22Rv1 (cell line): ENCODE measurements around the gene PRICKLE1.

Experiments
- ZFX ChIP-seq: fragments of 450-650 bp; IDR thresholded peaks from 2 replicates; pipeline ENCODE4 v1.6.1; 2017; ENCODE audit warnings: antibody characterized with exemption, borderline replicate concordance
- TF ChIP-seq, protein P1 (sequence below): fragments of 450-650 bp; IDR thresholded peaks from 2 replicates; pipeline ENCODE4 v1.5.1; 2017; ENCODE audit warnings: mild to moderate bottlenecking

- TF ChIP-seq, protein P1, sequence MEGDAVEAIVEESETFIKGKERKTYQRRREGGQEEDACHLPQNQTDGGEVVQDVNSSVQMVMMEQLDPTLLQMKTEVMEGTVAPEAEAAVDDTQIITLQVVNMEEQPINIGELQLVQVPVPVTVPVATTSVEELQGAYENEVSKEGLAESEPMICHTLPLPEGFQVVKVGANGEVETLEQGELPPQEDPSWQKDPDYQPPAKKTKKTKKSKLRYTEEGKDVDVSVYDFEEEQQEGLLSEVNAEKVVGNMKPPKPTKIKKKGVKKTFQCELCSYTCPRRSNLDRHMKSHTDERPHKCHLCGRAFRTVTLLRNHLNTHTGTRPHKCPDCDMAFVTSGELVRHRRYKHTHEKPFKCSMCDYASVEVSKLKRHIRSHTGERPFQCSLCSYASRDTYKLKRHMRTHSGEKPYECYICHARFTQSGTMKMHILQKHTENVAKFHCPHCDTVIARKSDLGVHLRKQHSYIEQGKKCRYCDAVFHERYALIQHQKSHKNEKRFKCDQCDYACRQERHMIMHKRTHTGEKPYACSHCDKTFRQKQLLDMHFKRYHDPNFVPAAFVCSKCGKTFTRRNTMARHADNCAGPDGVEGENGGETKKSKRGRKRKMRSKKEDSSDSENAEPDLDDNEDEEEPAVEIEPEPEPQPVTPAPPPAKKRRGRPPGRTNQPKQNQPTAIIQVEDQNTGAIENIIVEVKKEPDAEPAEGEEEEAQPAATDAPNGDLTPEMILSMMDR = no peak
- TF ChIP-seq ZFX = no peak
Observed at GRCh38 chr12:42428850-42429249, 160.7 kb downstream of the PRICKLE1 start.
